OCI-LY3 (cell line): ENCODE data around the gene MTLN.
"Not testable (repeated sequence)": the region's sequence is repeated elsewhere in the genome, so short reads cannot be mapped to it uniquely, and the experiment has no call there.

Experiments
- H2AFZ ChIP-seq: fragments of 200-600, 300-600 bp; shearing (Covaris generic); 2 replicates; pipeline ENCODE4 v1.6.0; 2014; ENCODE audit warnings: antibody characterized with exemption, low read depth, low read length
- H3K27ac ChIP-seq: fragments of 200-600, 300-600 bp; sonication (generic); 2 replicates; pipeline ENCODE4 v1.5.1; 2014; ENCODE audit warnings: mild to moderate bottlenecking, low read length, moderate library complexity, mixed read lengths
- H3K27me3 ChIP-seq: fragments of 200-600, 300-600 bp; sonication (generic); 2 replicates; pipeline ENCODE4 v1.6.1; 2014; ENCODE audit warnings: low read depth, low read length, mixed read lengths
- H3K36me3 ChIP-seq: fragments of 200-600, 300-600 bp; sonication (generic); replicated peaks from 2 replicates; pipeline ENCODE3; 2014; ENCODE audit warnings: low read depth, low read length, mixed read lengths
- H3K4me1 ChIP-seq: fragments of 300-600, 200-600 bp; sonication (generic); 2 replicates; pipeline ENCODE4 v1.6.1; 2014; ENCODE audit warnings: low read length, mixed read lengths
- H3K4me2 ChIP-seq: fragments of 200-600, 300-600 bp; sonication (generic); 2 replicates; pipeline ENCODE4 v1.6.1; 2014; ENCODE audit warnings: low read length, mixed read lengths
- H3K4me3 ChIP-seq: fragments of 300-600, 200-600 bp; sonication (generic); 2 replicates; pipeline ENCODE4 v1.5.1; 2014; ENCODE audit warnings: antibody characterized with exemption, mild to moderate bottlenecking, low read length, moderate library complexity
- H3K79me2 ChIP-seq: fragments of 300-600, 200-600 bp; shearing (Covaris generic); 2 replicates; pipeline ENCODE4 v1.6.1; 2014; ENCODE audit warnings: mild to moderate bottlenecking, low read length, mixed read lengths
- H3K9ac ChIP-seq: fragments of 300-600, 200-600 bp; shearing (Covaris generic); 2 replicates; pipeline ENCODE4 v1.6.0; 2014; ENCODE audit warnings: mild to moderate bottlenecking, low read length, moderate library complexity
- H3K9me3 ChIP-seq: fragments of 200-600, 300-600 bp; shearing (Covaris generic); 2 replicates; pipeline ENCODE4 v1.6.1; 2014; ENCODE audit warnings: low read length, mixed read lengths; ENCODE audit not compliant: insufficient read depth
- H4K20me1 ChIP-seq: fragments of 200-600, 300-600 bp; sonication (generic); 2 replicates; pipeline ENCODE4 v1.6.1; 2016; ENCODE audit warnings: low read length, mixed read lengths; ENCODE audit not compliant: insufficient read depth
- CTCF ChIP-seq: fragments of 200-600, 300-600 bp; sonication (generic); IDR thresholded peaks from 2 replicates; pipeline ENCODE4 v1.5.1; 2014; ENCODE audit warnings: antibody characterized with exemption, low read length, low read depth
- EZH2phosphoT487 ChIP-seq: fragments of 200-600 bp; shearing (Covaris generic); IDR thresholded peaks from 2 replicates; pipeline ENCODE4 v1.6.1; 2018; ENCODE audit warnings: antibody characterized with exemption, mixed run types, low read depth

Gene MTLN

GRCh38 chr2:110216803-110217202 is 4.5 kb upstream of the MTLN start:
- Histone ChIP-seq H4K20me1 (no peaks in the 10 kb centered on the region), H3K4me1 (no peaks in the 10 kb centered on the region), H3K9me3 (no peaks in the 10 kb centered on the region), H3K36me3 (no peaks in the 10 kb centered on the region), H2AFZ (no peak overlapping the region), H3K27ac (no peak overlapping the region), H3K27me3 (peaks cover 22% of the 10 kb centered on the region), H3K4me3 (no peak overlapping the region), H3K79me2 (peaks cover 5% of the 10 kb centered on the region), H3K9ac (no peak overlapping the region), H3K4me2 (no peak overlapping the region)
- TF ChIP-seq CTCF (no peak), EZH2phosphoT487 (no peak)

GRCh38 chr2:110216199-110216598 is 3.9 kb upstream of the MTLN start:
- peaks cover 19% of the 10 kb centered on the region for H3K27me3 ChIP-seq
- H2AFZ ChIP-seq = no peak overlapping the region
- no peak overlapping the region for H3K4me2 ChIP-seq
- no peak overlapping the region for H3K9ac ChIP-seq
- peaks cover under 1% of the 10 kb centered on the region; the same call in 1 of the 2 replicates for H3K4me1 ChIP-seq
- no peak for TF ChIP-seq CTCF
- no peak for TF ChIP-seq EZH2phosphoT487
- peaks cover 11% of the 10 kb centered on the region for H3K79me2 ChIP-seq
- no peak overlapping the region for H3K4me3 ChIP-seq
- H4K20me1 ChIP-seq = no peaks in the 10 kb centered on the region
- H3K9me3 ChIP-seq = no peaks in the 10 kb centered on the region
- no peak overlapping the region for H3K27ac ChIP-seq
- no peaks in the 10 kb centered on the region for H3K36me3 ChIP-seq

- no peak overlapping the region for H2AFZ ChIP-seq
- no peaks in the 10 kb centered on the region for H3K9me3 ChIP-seq
- peaks cover 15% of the 10 kb centered on the region for H3K27me3 ChIP-seq
- H4K20me1 ChIP-seq = no peaks in the 10 kb centered on the region
- H3K79me2 ChIP-seq = peaks cover 17% of the 10 kb centered on the region
- no peak overlapping the region for H3K4me2 ChIP-seq
- H3K4me1 ChIP-seq = peaks cover 4% of the 10 kb centered on the region; the same call in 1 of the 2 replicates
- no peak overlapping the region for H3K9ac ChIP-seq
- TF ChIP-seq CTCF = no peak
- no peak for TF ChIP-seq EZH2phosphoT487
- no peak overlapping the region for H3K27ac ChIP-seq
- H3K4me3 ChIP-seq = no peak overlapping the region
- H3K36me3 ChIP-seq = no peaks in the 10 kb centered on the region
Observed at GRCh38 chr2:110215566-110216158, 3.3 kb upstream of the MTLN start.

- Histone ChIP-seq H3K9me3 (no peaks in the 10 kb centered on the region), H3K27me3 (peaks cover 15% of the 10 kb centered on the region), H3K36me3 (peaks cover 2% of the 10 kb centered on the region), H4K20me1 (no peaks in the 10 kb centered on the region), H2AFZ (no peak overlapping the region), H3K27ac (no peak overlapping the region), H3K9ac (no peak overlapping the region), H3K4me1 (peaks cover 4% of the 10 kb centered on the region; the same call in 1 of the 2 replicates), H3K79me2 (peaks cover 17% of the 10 kb centered on the region), H3K4me3 (no peak overlapping the region), H3K4me2 (no peak overlapping the region)
- TF ChIP-seq EZH2phosphoT487 (no peak), CTCF (no peak)
Observed at GRCh38 chr2:110215091-110215490, 2.7 kb upstream of the MTLN start.

- H3K27me3 ChIP-seq = peaks cover 15% of the 10 kb centered on the region
- not testable (repeated sequence) for H4K20me1 ChIP-seq, H2AFZ ChIP-seq, H3K4me1 ChIP-seq, H3K9me3 ChIP-seq, H3K36me3 ChIP-seq, H3K9ac ChIP-seq, H3K4me2 ChIP-seq, H3K4me3 ChIP-seq, H3K27ac ChIP-seq
- H3K79me2 ChIP-seq = peaks cover 17% of the 10 kb centered on the region
Observed at GRCh38 chr2:110213522-110213921, 1.2 kb upstream of the MTLN start.
